ENCODE data around the gene RASD1.

GRCh38 chr17:17469996-17470395 lies 26.2 kb downstream of the RASD1 start:
- TF ChIP-seq CTCF (conservative IDR thresholded peaks at IDR 0.05; ENCODE audit: low read depth, low read length) (no peak), EZH2 (IDR thresholded peaks at IDR 0.05; ENCODE audit: low read length, unreplicated experiment) (no peak)
